ENCODE data around the gene TDP1. TPM values are rescaled to one million over a fixed set of nuclear protein-coding genes. Genes with fewer than 3 reads are reported as not detected.
A peak's percentile ranks its signal among the peaks of the same experiment; 100 is the strongest.

TDP1 gene
- total and polyA plus RNA-seq, 9 of the 15 experiments (the other 6 are each of a cell fraction or from before 2014, with no cell fraction given): 21.4 to 41.6 (median 32.3) TPM

DNA sequence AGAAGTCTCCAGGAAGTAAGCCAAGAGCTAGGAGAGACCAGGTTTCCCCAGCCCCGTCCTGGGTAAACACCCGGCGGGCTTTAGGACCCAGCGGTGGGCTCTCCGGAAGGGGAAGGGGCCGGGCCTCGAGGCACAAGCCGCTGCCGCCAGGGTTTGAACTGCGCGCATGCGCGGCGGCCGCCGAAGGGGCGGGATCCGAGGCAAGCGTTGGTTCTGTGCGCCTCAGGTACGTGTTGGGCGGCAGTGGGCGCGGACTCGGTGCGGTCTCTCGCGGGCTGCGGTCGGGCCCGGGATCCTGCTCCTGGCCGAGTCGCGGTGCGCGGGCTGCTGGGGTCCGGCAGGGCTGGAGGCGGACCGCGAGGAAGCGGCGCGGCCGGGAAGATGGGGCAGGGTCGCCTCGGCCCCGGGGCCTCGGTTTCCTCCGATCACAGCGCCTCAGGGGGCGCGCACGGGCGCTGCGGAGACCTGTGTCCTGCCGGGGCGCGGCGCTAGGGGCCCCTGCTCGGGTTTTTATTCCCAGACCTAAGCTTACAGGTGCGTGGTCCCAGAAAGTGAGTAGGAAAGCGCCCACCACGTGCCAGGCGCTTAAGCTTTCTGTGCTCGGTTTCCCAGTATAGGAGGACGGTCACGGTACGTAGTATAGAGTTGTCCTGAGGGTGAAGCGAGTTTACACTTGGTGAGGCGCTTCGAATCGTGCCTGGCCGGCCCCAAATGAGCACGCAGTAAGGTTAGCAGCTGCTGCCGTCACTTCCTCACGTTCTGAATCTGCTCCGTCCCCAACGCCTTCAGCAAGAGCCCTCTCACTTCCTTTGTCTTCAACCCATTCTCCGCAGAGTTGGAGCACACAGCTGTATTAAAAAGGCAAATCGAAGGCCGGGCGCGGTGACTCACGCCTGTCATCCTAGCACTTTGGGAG is at the start of gene TDP1 (continued):
- TF ChIP-seq, protein P1, sequence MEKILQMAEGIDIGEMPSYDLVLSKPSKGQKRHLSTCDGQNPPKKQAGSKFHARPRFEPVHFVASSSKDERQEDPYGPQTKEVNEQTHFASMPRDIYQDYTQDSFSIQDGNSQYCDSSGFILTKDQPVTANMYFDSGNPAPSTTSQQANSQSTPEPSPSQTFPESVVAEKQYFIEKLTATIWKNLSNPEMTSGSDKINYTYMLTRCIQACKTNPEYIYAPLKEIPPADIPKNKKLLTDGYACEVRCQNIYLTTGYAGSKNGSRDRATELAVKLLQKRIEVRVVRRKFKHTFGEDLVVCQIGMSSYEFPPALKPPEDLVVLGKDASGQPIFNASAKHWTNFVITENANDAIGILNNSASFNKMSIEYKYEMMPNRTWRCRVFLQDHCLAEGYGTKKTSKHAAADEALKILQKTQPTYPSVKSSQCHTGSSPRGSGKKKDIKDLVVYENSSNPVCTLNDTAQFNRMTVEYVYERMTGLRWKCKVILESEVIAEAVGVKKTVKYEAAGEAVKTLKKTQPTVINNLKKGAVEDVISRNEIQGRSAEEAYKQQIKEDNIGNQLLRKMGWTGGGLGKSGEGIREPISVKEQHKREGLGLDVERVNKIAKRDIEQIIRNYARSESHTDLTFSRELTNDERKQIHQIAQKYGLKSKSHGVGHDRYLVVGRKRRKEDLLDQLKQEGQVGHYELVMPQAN (IDR thresholded peaks at IDR 0.05; ENCODE audit: borderline replicate concordance): 0 out of 2 replicates have a peak, but pooled peaks have one; percentile 41
- peak; percentile 55; the same call in 1 of the 2 replicates for TF ChIP-seq SIN3B (IDR thresholded peaks at IDR 0.05; ENCODE audit: low read depth)
- TF ChIP-seq ZNF57 (CRISPR knock-in tag; IDR thresholded peaks at IDR 0.05): no peak
- peak; percentile 68 for TF ChIP-seq PHF20 (IDR thresholded peaks at IDR 0.05; ENCODE audit: partially characterized antibody)
- TF ChIP-seq YBX1 (IDR thresholded peaks at IDR 0.05): no peak
- peak; percentile 54 for TF ChIP-seq POLR2B (IDR thresholded peaks at IDR 0.05; ENCODE audit: low read depth, partially characterized antibody)
- TF ChIP-seq PHB (CRISPR knock-in tag; IDR thresholded peaks at IDR 0.05): no peak
- TF ChIP-seq, protein P2, sequence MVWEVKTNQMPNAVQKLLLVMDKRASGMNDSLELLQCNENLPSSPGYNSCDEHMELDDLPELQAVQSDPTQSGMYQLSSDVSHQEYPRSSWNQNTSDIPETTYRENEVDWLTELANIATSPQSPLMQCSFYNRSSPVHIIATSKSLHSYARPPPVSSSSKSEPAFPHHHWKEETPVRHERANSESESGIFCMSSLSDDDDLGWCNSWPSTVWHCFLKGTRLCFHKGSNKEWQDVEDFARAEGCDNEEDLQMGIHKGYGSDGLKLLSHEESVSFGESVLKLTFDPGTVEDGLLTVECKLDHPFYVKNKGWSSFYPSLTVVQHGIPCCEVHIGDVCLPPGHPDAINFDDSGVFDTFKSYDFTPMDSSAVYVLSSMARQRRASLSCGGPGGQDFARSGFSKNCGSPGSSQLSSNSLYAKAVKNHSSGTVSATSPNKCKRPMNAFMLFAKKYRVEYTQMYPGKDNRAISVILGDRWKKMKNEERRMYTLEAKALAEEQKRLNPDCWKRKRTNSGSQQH (CRISPR knock-in tag; IDR thresholded peaks at IDR 0.05): no peak
- TF ChIP-seq ETV1 (tag; conservative IDR thresholded peaks at IDR 0.05; ENCODE audit: low read depth): peak; percentile 71
- no peak for TF ChIP-seq ZNF217 (CRISPR knock-in tag; IDR thresholded peaks at IDR 0.05)
- TF ChIP-seq TBL1XR1 (IDR thresholded peaks at IDR 0.05; ENCODE audit: low read length in 2 of 2): peak in 1 of 2 experiments; percentile 51; a peak in 1 of 4 replicates
- TF ChIP-seq FUS (optimal IDR thresholded peaks at IDR 0.05; ENCODE audit: low read depth, low read length): no peak
- TF ChIP-seq PRPF4 (IDR thresholded peaks at IDR 0.05; ENCODE audit: insufficient read depth, low read depth, low read length, poor library complexity, severe bottlenecking): no peak
- peak in 1 of 2 experiments; percentile 52; a peak in 1 of 4 replicates for TF ChIP-seq MLLT1 (IDR thresholded peaks at IDR 0.05)
- 0 out of 2 replicates have a peak, but pooled peaks have one; percentile 55 for TF ChIP-seq RNF2 (IDR thresholded peaks at IDR 0.05)
- no peak for TF ChIP-seq SNRNP70 (optimal IDR thresholded peaks at IDR 0.05; ENCODE audit: low read depth, low read length)
- TF ChIP-seq RBFOX2 (IDR thresholded peaks at IDR 0.05; ENCODE audit: low read depth, low read length): peak; percentile 96
- no peak for TF ChIP-seq TARDBP (IDR thresholded peaks at IDR 0.05)
- 0 out of 2 replicates have a peak, but pooled peaks have one; percentile 27 for TF ChIP-seq ARID4B (CRISPR knock-in tag; IDR thresholded peaks at IDR 0.05)
